ENCODE results near the gene KYNU.
"Not testable (repeated sequence)": the region's sequence is repeated elsewhere in the genome, so short reads cannot be mapped to it uniquely, and the experiment has no call there.

The KYNU gene

DNA sequence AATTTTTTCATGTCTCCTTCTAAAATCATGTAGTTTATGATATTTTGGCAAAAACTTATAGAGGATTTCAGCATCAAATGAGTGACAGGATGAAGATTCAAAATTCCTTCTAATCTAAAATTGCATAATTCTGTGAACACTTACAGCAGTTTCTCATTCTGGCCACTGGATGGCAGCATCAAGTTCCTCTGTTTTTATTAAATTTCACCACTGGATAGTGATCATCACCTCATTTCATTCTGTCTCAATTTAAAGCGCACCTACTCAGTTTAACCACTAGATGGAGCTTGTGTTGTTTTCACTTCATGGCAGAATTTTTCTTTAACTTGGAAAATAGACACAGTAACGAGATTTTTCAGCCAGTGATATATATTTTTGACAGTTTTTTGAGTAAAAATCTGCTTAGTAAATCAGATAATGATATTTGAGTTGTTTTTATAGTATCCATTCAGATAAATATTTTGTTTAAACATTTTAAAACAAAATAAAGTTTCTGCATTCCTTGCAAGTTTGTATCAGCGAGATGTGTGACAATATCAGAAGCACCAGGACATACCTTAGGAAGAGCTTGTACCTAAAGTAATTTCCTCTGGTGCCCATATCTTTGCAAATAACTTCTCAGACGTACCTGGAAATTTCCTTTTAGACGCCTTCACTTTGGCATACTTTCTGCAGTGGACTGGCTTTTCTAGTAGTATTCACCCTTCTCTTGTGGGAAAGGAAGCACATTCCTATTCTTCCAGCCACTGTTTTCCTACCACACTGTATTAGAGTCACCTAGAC lies 157.0 kb downstream of the KYNU start:
- no peak for FAIRE-seq

DNA sequence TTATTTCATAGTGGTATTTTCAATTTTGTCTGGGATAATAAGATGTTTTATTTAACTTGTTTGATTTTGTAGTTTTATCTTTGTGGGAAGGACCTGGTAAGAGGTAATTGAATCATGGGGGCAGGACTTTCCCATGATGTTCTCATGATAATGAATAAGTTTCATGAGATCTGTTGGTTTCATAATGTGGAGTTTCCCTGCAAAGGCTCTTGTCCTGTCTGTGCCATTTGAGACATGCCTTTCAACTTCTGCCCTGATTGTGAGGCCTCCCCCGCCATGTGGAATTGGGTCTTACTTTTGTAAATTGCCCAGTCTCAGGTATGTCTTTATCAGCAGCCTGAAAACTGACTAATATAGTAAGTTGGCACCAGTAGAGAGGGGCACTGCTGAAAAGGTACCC lies 174.0 kb downstream of the KYNU start:
- FAIRE-seq, result no peak

DNA sequence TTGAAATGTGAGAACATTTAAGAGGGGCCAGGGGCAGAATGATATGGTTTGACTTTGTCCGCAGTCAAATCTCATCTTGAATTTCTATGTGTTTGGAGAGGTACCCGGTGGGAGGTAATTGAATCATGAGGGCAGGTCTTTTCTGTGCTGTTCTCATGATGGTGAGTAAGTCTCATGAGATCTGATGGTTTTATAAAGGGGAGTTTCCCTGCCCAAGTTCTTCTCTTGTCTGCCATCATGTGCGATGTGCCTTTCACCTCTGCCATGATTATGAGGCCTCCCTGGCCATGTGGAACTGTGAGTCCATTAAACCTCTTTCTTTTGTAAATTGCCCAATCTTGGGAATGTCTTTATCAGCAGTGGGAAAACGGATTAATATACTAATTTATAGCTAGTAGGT lies 176.0 kb downstream of the KYNU start:
- not testable (repeated sequence) for FAIRE-seq

DNA sequence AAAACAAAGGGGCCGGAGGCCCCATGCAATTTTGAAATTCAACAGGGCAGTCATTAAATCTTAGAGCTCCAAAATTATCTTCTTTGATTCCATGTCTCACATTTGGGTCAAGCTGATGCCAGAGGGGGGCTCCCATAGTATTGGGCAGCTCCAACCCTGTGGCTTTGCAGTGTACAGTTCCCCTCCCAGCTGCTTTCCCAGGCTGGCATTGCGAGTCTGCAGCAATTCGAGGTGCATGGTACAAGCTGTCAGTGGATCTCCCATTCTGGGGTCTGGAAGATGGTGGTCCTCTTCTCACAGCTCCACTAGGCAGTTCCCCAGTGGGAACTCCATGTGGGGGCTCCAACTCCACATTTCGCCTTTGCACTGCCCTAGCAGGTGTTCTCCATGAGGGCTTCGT lies 179.1 kb downstream of the KYNU start:
- FAIRE-seq, result no peak

DNA sequence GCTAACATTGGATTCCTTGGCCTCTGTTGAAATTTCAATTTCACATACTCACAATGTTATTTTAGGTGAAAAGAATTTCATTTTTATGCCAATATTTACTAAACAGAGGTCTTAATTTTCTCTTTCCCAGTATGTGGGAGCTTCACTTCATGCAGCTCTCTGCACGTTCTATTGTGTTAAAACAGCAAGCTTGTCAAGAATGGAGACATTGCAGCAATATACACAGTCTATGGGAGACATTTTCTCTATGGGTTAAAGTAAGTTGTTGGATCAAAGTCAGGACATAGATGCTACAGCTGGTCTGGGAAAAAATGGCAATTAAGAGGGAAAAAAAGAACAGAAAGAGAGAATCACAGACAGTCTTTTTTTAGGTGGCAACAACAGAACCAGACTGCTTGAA lies 181.4 kb downstream of the KYNU start:
- FAIRE-seq, result no peak

DNA sequence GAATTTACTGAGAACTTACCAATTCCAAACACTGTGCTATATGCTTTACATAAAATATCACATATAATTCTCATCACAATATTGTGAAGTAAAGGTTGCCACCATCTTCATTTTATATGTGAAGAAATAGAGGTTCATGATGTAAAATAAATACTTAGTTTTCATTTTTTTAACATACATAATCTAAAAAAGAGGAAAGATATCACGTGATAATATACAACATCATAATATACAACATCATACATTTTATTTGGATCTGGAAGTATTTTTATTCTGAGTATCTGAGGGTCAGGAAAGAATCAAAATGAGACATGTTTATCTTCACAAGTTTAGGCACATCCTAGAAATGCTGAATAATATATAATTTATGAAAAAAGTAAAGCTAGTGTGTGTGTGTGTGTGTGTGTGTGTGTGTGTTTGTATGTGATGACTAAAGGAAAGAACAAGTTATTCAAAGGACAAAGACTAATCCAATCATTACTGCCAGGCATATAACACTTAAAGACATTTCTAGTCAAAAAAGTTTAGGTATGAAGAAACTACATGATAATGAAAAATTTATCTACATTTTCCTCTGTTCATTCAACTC lies 186.2 kb downstream of the KYNU start:
- peak; percentile 72 for FAIRE-seq

DNA sequence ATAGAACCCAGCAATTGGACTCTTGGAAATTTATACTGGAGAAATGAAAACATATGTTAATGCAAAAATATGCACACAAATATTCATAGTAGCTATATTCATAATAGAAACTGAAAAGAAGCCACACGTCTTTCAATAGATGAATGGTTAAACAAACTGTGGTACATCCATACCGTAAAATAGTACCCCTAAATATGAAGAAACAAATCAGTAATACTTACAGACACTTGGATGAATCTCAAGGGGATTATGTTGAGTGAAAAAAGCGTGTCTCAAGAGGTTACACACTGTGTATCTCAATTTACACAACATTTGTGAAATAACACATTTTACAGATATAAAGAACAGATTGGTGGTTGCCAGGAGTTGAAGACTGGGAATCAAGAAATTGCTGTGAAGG lies 190.6 kb downstream of the KYNU start:
- no peak for FAIRE-seq

DNA sequence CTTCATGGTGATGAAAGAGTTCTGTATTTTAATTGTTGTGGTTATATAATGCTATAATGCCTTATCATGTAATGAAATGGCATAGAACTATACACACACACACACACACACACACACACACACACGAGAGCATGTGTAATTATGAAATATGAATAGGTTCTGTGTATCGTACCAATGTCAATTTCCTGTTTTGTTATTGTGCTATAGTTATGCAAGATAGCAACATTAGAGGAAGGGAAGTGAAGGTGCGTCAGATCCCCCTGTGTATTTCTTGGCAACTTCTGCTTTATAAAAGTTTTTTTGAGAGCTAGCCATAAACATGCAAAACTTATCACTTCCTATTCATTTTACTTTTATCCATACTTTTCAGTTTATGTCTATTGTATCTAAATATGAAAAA lies 191.0 kb downstream of the KYNU start:
- no peak for FAIRE-seq

DNA sequence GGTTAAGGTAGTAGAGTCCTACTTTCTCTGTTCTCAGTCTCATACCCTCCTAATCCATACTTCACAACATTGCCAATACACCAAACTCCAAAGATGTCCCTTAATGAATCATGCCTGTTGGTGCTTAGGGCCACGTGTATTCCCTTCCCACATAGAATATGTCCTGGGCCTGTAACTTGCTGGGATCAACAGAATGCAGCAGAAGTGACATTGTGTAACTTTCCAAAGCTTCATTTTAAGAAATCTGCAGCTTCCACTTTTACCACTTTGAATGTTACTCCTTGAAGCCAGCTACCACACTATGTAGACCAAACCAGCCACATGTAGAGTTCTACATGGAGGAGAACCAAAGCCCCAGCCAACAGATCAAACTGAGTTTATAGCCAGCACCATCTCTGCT lies 193.2 kb downstream of the KYNU start:
- no peak for FAIRE-seq

DNA sequence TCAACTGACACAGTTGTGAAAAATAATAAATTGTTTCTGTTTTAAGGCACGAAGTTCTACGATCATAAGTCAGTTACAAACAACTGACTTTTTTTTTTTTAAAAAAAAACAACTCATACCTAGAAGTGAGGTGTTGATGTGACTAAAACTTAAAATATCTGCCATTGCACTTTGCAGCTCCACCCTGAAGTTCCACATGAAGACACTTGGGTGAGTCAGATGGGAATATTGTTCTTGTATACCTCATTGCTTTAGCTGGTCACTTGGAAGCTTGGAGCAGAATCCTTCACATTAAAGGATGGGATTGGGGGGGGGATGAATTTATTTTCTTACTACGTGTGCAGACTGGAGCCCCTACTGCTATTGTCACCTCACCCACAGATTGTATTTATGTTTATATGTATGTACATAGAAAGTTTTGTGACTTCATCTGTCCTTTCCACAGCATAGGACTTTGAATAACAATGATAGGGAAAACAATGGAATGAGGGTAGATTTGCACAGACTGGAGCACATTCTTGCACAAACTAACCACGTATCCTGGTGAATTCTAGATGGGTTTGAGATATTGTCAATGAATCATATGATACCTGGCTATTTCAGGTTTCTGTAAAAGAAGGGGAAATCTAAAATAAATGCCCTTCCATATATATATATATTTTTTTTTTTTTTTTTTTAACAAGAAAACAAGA lies 193.9 kb downstream of the KYNU start:
- FAIRE-seq, result no peak

DNA sequence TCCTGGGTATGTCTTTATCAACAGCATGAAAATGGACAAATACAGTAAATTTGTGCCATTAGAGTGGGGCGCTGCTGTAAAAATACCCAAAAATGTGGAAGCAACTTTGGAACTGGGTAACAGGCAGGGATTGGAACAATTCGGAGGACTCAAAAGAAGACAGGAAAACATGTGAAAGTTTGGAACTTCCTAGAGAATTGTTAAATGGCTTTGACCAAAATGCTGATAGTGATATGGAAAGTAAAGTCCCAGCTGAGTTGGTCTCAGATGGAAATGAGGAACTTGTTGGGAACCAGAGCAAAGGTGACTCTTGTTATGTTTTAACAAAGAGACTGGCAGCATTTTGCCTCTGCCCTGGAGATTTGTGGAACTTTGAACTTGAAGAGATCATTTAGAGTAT lies 197.4 kb downstream of the KYNU start:
- FAIRE-seq, result not testable (repeated sequence)

DNA sequence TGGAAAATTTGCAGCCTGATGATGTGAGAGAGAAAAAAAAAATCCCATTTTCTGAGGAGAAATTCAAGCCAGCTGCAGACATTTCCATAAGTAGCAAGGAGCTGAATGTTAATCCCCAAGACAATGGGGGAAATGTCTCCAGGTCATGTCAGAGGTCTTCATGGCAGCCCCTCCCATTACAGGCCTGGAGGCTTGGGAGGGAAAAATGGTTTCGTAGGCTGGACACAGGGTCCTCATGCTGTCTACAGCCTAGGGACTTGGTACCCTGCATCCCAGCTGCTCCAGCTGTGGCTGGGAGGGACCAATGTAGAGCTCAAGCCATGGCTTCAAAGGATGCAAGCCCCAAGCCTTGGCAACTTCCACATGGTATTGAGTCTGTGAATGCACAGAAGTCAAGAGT lies 198.2 kb downstream of the KYNU start:
- no peak for FAIRE-seq

DNA sequence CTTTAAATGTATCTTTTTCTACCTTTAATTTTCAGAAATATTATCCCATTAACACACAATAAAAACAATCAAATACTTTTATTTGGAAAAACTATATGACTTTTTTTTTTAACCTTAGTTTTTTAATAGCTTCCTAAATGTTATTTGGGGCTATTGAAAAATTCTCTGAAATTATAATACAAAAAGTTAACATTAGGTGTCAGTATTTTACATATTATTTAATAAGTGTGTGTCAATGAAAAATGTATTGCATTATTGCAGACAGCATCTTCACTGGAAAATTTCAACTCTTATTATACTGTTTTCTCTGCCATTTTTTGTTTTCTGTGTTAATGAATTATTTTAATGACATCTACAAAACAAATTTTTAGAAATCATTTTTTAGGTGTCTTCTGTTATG lies 200.6 kb downstream of the KYNU start:
- peak; percentile 77 for FAIRE-seq

DNA sequence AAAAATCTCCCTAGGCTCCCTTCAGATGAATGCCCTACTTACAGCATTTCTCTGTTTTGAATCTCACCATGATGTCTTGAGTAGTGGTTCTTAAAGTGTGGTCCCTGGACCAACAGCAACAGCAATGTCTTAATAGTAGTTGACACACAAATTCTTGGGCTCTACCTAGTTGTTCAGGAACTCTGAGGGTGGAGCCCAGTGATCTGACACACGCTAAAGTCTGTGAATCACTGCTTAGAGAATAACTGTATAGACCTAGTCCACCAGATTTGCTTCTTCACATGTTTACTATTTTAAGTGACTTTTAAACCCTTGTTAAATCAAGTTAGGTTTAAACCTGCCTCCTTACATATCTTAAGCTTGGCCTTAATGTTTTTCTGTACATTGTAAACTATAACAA lies 204.2 kb downstream of the KYNU start:
- FAIRE-seq, result no peak

DNA sequence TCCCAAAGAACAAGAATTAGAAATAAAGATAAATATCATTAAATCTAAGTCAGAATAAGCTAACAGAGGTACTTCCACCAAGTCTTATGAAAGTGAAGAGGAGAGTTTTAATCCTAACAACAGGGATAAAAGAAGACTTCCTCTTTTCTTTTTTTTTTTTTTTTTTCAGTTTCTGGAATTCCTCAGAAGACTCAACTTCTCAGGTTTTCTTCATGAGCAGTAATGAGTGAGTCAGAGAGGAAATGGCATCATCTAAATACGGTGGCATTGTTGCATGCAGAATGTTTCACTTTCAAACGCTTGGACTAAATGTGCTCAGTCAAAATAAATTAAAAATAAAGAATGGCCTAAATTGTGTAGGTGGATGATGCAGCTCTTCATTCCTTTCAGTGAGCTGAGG lies 206.2 kb downstream of the KYNU start:
- no peak for FAIRE-seq

DNA sequence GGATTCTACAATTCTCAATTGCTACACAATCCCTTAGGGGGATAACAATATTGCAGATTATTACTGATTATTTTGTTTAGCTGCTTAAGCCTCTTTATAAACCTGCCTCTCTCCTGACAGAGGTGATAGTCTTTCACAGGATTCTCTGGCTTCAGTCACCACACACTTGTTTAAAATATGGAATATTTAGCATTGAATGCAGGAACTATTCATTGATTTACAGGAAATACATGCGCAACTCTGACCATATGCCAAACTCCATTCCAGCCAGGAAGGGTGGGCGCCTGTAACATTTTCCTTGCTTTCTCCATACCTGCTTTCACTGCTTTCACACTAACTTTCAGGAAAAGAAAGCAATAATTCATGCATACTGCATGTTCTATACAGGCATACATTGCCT lies 207.0 kb downstream of the KYNU start:
- no peak for FAIRE-seq

DNA sequence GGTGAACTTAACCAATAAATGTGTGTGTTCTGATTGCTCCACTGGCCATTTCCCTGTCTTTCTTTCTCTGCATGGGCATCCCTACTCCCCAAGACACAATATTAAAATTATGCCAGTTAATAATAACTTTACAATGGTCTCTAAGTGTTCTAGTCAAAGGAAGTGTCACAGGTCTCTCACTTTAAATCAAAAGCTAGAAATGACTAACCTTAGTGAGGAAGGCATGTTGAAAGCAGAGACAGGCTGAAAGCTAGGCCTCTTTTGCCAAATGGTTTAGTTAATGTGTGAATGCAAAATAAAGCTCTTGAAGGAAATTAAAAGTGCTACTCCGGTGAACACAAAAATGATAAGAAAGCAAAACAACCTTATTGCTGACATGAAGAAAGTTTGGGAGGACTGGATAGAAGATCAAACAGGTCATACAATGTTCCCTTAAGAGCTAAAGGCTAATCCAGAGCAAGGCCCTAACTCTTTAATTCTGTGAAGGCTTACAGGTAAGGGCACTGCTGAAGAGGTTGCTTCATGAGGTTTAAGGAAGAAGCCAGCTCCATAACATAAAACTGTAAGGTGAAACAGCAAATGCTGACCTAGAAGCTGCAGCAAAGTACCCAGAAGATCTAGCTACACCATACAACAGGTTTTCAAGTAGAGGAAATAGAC lies 207.8 kb downstream of the KYNU start:
- no peak for FAIRE-seq

DNA sequence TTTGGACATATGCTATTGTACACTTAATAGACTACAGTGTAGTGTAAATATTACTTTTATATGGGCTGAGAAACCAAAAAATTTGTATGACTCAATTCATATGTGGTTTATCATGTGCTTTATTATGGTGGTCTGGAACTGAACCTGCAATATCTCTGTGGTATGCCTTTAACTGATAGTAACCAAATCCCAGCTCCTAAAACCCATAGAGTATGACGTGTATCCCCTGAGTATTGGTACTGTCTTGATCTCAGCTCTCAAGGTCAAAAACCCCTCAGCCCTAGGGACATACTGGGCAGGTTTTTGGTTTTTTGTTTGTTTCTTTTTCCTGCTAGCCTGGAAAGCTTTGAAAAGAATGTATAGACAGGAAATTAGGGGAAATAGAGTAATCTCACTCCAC lies 209.6 kb downstream of the KYNU start:
- FAIRE-seq, result no peak

DNA sequence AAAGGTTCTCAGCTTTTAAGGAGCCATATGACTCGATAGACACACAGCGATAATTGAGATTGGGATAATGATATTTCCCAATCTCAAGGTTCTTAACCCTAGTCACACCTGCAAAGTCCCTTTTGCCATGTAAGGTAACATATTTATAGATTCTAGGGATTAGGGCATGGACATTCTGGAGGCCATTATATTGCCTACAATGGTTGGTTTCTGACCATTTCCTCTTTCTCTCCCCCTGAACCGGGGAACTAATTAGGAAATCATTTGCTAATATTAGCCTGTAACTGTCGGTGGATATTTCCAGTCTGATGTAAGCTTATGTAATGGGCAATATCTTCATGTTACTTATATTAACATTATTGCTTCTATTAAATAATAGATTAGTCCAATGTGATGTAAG lies 210.9 kb downstream of the KYNU start:
- no peak for FAIRE-seq

DNA sequence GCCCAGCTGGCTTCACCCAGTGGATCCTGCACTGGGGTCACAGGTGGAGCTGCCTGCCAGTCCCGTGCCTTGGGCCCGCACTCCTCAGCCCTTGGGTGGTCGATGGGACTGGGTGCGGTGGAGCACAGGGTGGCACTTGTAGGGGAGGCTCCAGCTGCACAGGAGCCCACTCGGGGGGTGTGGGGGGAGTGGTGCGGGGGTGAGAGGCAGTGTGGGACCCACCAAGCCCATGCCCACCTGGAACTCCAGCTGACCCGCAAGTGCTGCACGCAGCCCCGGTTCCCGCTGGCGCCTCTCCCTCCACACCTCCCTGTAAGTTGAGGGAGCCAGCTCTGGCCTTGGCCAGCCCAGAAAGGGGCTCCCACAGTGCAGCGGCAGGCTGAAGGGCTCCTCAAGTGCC lies 212.1 kb downstream of the KYNU start:
- not testable (repeated sequence) for FAIRE-seq

Measured in colon (tissue), 2 donors.